HepG2 (cell line): ENCODE data around the gene NKD1. TPM values are rescaled to one million over a fixed set of nuclear protein-coding genes. Genes with fewer than 3 reads are reported as not detected.
A peak's percentile ranks its signal among the peaks of the same experiment; 100 is the strongest.

ENCODE experiments used
- CENPT ChIP-seq: sonication (generic); formaldehyde crosslinking; IDR thresholded peaks from 2 replicates; pipeline ENCODE4 v1.8.0; 2022; ENCODE audit warnings: low read depth, mild to moderate bottlenecking, moderate library complexity, missing genetic modification reagents
- FOXA1 ChIP-seq, 2 experiments: fragments of 450-650 bp in 1 of 2; sonication (generic) in 1 of 2; formaldehyde crosslinking in 1 of 2; IDR thresholded peaks; 2 replicates each; pipeline versions ENCODE4 v1.4.0 to v1.6.1; 2016 to 2020; ENCODE audit warnings: missing genetic modification reagents in 1 of 2
- FOXM1 ChIP-seq: sonication (generic); formaldehyde crosslinking; IDR thresholded peaks from 2 replicates; pipeline ENCODE4 v1.5.0; 2020; ENCODE audit warnings: missing genetic modification reagents
- GPN1 ChIP-seq: sonication (generic); formaldehyde crosslinking; IDR thresholded peaks from 2 replicates; pipeline ENCODE4 v1.5.1; 2020; ENCODE audit warnings: missing genetic modification reagents, borderline replicate concordance
- KDM2A ChIP-seq: sonication (generic); formaldehyde crosslinking; IDR thresholded peaks from 2 replicates; pipeline ENCODE4 v1.4.0; 2020; ENCODE audit warnings: low read depth, missing genetic modification reagents, borderline replicate concordance
- KLF15 ChIP-seq: sonication (generic); formaldehyde crosslinking; IDR thresholded peaks from 2 replicates; pipeline ENCODE4 v1.8.1; 2023; ENCODE audit warnings: borderline replicate concordance, mild to moderate bottlenecking, inconsistent platforms, missing genetic modification reagents, mixed read lengths
- KLF6 ChIP-seq: IDR thresholded peaks from 2 replicates; pipeline ENCODE4 v1.8.0; 2016; ENCODE audit warnings: missing biosample characterization, missing genetic modification reagents
- MTA3 ChIP-seq: sonication (generic); formaldehyde crosslinking; IDR thresholded peaks from 2 replicates; pipeline ENCODE4 v1.4.0; 2020; ENCODE audit warnings: missing genetic modification reagents
- NFE2L2 ChIP-seq: fragments of 150-350 bp; IDR thresholded peaks from 2 replicates; pipeline ENCODE4 v1.6.1; 2014; ENCODE audit warnings: low read length
- NR2F1 ChIP-seq, 2 experiments: fragments of 450-650 bp in 1 of 2; formaldehyde crosslinking in 1 of 2; IDR thresholded peaks; 2 replicates each; pipeline versions ENCODE4 v1.5.0 to v1.6.1; 2016 to 2020; ENCODE audit warnings: mild to moderate bottlenecking in 1 of 2, missing compliant biosample characterization in 1 of 2, missing genetic modification reagents in 1 of 2, moderate library complexity in 1 of 2
- RNF2 ChIP-seq: fragments of 450-650 bp; conservative IDR thresholded peaks from 2 replicates; pipeline ENCODE4 v1.6.1; 2016; ENCODE audit warnings: low read depth
- SETDB1 ChIP-seq: sonication (generic); formaldehyde crosslinking; IDR thresholded peaks from 2 replicates; pipeline ENCODE4 v1.5.1; 2020; ENCODE audit warnings: missing genetic modification reagents, mild to moderate bottlenecking, borderline replicate concordance
- YEATS2 ChIP-seq: sonication (generic); formaldehyde crosslinking; IDR thresholded peaks from 2 replicates; pipeline ENCODE4 v1.4.0; 2020; ENCODE audit warnings: missing genetic modification reagents, borderline replicate concordance
- ZNF30 ChIP-seq: sonication (generic); formaldehyde crosslinking; IDR thresholded peaks from 2 replicates; pipeline ENCODE4 v1.5.0; 2020; ENCODE audit warnings: mild to moderate bottlenecking, missing genetic modification reagents
- ZNF333 ChIP-seq: sonication (generic); formaldehyde crosslinking; IDR thresholded peaks from 2 replicates; pipeline ENCODE4 v1.4.0; 2020; ENCODE audit warnings: mild to moderate bottlenecking, missing genetic modification reagents, borderline replicate concordance
- ZNF350 ChIP-seq: sonication (generic); formaldehyde crosslinking; IDR thresholded peaks from 2 replicates; pipeline ENCODE4 v1.4.0; 2020; ENCODE audit warnings: mild to moderate bottlenecking, low read depth, missing genetic modification reagents, borderline replicate concordance
- ZNF430 ChIP-seq: sonication (generic); formaldehyde crosslinking; IDR thresholded peaks from 2 replicates; pipeline ENCODE4 v1.9.0; 2021; ENCODE audit warnings: mild to moderate bottlenecking, missing genetic modification reagents
- ZNF607 ChIP-seq: sonication (generic); formaldehyde crosslinking; IDR thresholded peaks from 2 replicates; pipeline ENCODE4 v1.5.1; 2020; ENCODE audit warnings: missing genetic modification reagents, mild to moderate bottlenecking, borderline replicate concordance
- ZNF629 ChIP-seq: sonication (generic); formaldehyde crosslinking; conservative IDR thresholded peaks from 2 replicates; pipeline ENCODE4 v1.5.0; 2020; ENCODE audit warnings: missing genetic modification reagents
- polyA plus RNA-seq, 8 experiments: library from polyadenylated mRNA; depleted of rRNA in 3 of 8; stranded (reverse) in 7 of 8; unstranded in 1 of 8; fragments of >200 nt; fragmentation: Illumina TruSeq in 4 of 8; extraction: Trizol in 4 of 8; gene quantifications; 2 replicates each; pipeline versions ENCODE4 v1.2.1 to v1.2.3, GENCODE V29; 2011 to 2016; ENCODE audit warnings: low read depth in 4 of 8, missing spikeins in 1 of 8, mixed read lengths in 1 of 8; ENCODE audit not compliant: insufficient read depth in 1 of 8
- total RNA-seq, 5 experiments: library from RNA; depleted of rRNA; stranded (reverse); fragments of >200 nt; fragmentation: Illumina TruSeq; extraction: Trizol; gene quantifications; 2 replicates each; pipeline ENCODE4 v1.2.3, GENCODE V29; 2016; ENCODE audit warnings: low read depth in 1 of 5
- TF ChIP-seq, protein P1 (sequence below): IDR thresholded peaks from 2 replicates; pipeline ENCODE4 v1.4.0; 2020; ENCODE audit warnings: mild to moderate bottlenecking, missing genetic modification reagents
- TF ChIP-seq, protein P2 (sequence below): sonication (generic); formaldehyde crosslinking; IDR thresholded peaks from 2 replicates; pipeline ENCODE4 v1.4.0; 2020; ENCODE audit warnings: low read depth, mild to moderate bottlenecking, missing genetic modification reagents
- TF ChIP-seq, protein P3 (sequence below): sonication (generic); formaldehyde crosslinking; IDR thresholded peaks from 2 replicates; pipeline ENCODE4 v1.8.1; 2023; ENCODE audit warnings: mild to moderate bottlenecking, missing genetic modification reagents, borderline replicate concordance
- TF ChIP-seq, protein P4 (sequence below): sonication (generic); formaldehyde crosslinking; IDR thresholded peaks from 2 replicates; pipeline ENCODE4 v1.4.0; 2020; ENCODE audit warnings: mild to moderate bottlenecking, missing genetic modification reagents

The NKD1 gene
- total and polyA plus RNA-seq, 2 of the 13 experiments (the other 11 are each of a cell fraction or from before 2014, with no cell fraction given), result 70.4 to 121 TPM

DNA sequence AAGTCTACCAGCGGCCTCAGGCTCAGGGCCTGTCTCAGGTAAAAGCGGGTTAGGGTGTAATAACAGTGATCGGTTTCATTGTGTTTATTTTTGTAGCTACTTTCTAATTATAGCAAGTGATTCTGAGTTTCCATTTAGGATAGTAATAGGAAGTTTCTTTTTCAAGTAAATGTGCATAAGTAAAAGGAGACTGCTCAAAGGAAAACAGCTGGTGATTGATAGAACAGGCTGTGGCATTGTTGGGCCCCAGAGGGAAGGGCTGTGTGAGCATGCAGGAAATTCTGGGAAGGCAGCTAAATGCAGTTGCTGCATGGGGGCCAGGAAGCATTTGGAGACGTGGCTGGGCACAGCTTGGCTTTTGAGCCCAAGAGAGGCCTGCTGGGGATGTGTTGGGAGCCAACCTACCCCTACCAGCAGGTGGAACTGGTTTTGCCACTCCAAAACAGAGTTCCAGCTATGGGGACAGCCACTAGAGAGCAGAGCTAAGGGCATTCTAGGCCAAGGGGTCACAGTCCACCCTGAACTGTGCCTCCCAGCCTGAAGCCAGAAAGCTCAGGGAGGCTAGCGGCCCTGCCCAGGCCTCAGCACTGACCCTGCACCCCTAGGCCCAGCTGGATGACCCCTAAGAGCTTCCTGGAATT is 120.3 kb downstream of the NKD1 start (continued):
- TF ChIP-seq YEATS2 (no peak), RNF2 (no peak), NFE2L2 (no peak), ZNF350 (CRISPR knock-in tag) (no peak), FOXM1 (CRISPR knock-in tag) (no peak), ZNF30 (CRISPR knock-in tag) (no peak), NR2F1 (CRISPR knock-in tag; IDR thresholded peaks at IDR 0.05) (peak; percentile 47 to 76), GPN1 (no peak), KLF6 (CRISPR knock-in tag) (no peak), ZNF607 (CRISPR knock-in tag) (no peak), ZNF333 (CRISPR knock-in tag) (no peak), ZNF430 (CRISPR knock-in tag) (peak; percentile 46; the same call in 1 of the 2 replicates), SETDB1 (CRISPR knock-in tag) (peak; percentile 66; the same call in 1 of the 2 replicates), KDM2A (CRISPR knock-in tag) (0 out of 2 replicates have a peak, but pooled peaks have one; percentile 23), ZNF629 (CRISPR knock-in tag) (0 out of 2 replicates have a peak, but pooled peaks have one; percentile 30), FOXA1 (IDR thresholded peaks at IDR 0.05) (no peak), FOXA1 (CRISPR knock-in tag; IDR thresholded peaks at IDR 0.05) (no peak), KLF15 (CRISPR knock-in tag) (no peak), CENPT (CRISPR knock-in tag) (no peak), MTA3 (CRISPR knock-in tag) (no peak)
- TF ChIP-seq, protein P1, sequence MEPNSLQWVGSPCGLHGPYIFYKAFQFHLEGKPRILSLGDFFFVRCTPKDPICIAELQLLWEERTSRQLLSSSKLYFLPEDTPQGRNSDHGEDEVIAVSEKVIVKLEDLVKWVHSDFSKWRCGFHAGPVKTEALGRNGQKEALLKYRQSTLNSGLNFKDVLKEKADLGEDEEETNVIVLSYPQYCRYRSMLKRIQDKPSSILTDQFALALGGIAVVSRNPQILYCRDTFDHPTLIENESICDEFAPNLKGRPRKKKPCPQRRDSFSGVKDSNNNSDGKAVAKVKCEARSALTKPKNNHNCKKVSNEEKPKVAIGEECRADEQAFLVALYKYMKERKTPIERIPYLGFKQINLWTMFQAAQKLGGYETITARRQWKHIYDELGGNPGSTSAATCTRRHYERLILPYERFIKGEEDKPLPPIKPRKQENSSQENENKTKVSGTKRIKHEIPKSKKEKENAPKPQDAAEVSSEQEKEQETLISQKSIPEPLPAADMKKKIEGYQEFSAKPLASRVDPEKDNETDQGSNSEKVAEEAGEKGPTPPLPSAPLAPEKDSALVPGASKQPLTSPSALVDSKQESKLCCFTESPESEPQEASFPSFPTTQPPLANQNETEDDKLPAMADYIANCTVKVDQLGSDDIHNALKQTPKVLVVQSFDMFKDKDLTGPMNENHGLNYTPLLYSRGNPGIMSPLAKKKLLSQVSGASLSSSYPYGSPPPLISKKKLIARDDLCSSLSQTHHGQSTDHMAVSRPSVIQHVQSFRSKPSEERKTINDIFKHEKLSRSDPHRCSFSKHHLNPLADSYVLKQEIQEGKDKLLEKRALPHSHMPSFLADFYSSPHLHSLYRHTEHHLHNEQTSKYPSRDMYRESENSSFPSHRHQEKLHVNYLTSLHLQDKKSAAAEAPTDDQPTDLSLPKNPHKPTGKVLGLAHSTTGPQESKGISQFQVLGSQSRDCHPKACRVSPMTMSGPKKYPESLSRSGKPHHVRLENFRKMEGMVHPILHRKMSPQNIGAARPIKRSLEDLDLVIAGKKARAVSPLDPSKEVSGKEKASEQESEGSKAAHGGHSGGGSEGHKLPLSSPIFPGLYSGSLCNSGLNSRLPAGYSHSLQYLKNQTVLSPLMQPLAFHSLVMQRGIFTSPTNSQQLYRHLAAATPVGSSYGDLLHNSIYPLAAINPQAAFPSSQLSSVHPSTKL (CRISPR knock-in tag), result 0 out of 2 replicates have a peak, but pooled peaks have one; percentile 12
- TF ChIP-seq, protein P2, sequence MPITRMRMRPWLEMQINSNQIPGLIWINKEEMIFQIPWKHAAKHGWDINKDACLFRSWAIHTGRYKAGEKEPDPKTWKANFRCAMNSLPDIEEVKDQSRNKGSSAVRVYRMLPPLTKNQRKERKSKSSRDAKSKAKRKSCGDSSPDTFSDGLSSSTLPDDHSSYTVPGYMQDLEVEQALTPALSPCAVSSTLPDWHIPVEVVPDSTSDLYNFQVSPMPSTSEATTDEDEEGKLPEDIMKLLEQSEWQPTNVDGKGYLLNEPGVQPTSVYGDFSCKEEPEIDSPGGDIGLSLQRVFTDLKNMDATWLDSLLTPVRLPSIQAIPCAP, result no peak
- TF ChIP-seq, protein P3, sequence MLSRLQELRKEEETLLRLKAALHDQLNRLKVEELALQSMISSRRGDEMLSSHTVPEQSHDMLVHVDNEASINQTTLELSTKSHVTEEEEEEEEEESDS, result no peak
- TF ChIP-seq, protein P4, sequence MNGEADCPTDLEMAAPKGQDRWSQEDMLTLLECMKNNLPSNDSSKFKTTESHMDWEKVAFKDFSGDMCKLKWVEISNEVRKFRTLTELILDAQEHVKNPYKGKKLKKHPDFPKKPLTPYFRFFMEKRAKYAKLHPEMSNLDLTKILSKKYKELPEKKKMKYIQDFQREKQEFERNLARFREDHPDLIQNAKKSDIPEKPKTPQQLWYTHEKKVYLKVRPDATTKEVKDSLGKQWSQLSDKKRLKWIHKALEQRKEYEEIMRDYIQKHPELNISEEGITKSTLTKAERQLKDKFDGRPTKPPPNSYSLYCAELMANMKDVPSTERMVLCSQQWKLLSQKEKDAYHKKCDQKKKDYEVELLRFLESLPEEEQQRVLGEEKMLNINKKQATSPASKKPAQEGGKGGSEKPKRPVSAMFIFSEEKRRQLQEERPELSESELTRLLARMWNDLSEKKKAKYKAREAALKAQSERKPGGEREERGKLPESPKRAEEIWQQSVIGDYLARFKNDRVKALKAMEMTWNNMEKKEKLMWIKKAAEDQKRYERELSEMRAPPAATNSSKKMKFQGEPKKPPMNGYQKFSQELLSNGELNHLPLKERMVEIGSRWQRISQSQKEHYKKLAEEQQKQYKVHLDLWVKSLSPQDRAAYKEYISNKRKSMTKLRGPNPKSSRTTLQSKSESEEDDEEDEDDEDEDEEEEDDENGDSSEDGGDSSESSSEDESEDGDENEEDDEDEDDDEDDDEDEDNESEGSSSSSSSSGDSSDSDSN (CRISPR knock-in tag), result peak; percentile 34; the same call in 1 of the 2 replicates
